ENCODE measurements around the gene CPTP.
A peak's percentile ranks its signal among the peaks of the same experiment; 100 is the strongest.

CPTP gene

GRCh38 chr1:1299686-1300351, 24.8 kb upstream of the CPTP start:
- Histone ChIP-seq H3K27me3 (ENCODE audit: control insufficient read depth in 2 of 2, insufficient read depth in 2 of 2, low read length in 2 of 2) (no peaks in the 10 kb centered on the region), H3K4me1 (ENCODE audit: control insufficient read depth in 2 of 2, insufficient read depth in 2 of 2, low read length in 2 of 2) (peaks cover 3 to 4% of the 10 kb centered on the region in 2 donors), H3K27ac (ENCODE audit: low read depth in 2 of 2, low read length in 2 of 2) (no peak overlapping the region), H3K36me3 (ENCODE audit: control insufficient read depth in 2 of 2, insufficient read depth in 2 of 2, low read length in 2 of 2) (peaks cover 0 to 2% of the 10 kb centered on the region in 2 donors), H3K9ac (ENCODE audit: low read depth in 1 of 2, low read length in 2 of 2) (no peak overlapping the region), H3K4me3 (ENCODE audit: low read length in 2 of 2) (no peak overlapping the region), H3K9me3 (ENCODE audit: control insufficient read depth in 2 of 2, low read length in 2 of 2) (no peaks in the 10 kb centered on the region)

- no peak overlapping the region for H3K9ac ChIP-seq (ENCODE audit: low read depth in 1 of 2, low read length in 2 of 2)
- H3K9me3 ChIP-seq (ENCODE audit: control insufficient read depth in 2 of 2, low read length in 2 of 2), result no peaks in the 10 kb centered on the region
- no peaks in the 10 kb centered on the region for H3K27me3 ChIP-seq (ENCODE audit: control insufficient read depth in 2 of 2, insufficient read depth in 2 of 2, low read length in 2 of 2)
- no peak overlapping the region for H3K27ac ChIP-seq (ENCODE audit: low read depth in 2 of 2, low read length in 2 of 2)
- H3K4me1 ChIP-seq (ENCODE audit: control insufficient read depth in 2 of 2, insufficient read depth in 2 of 2, low read length in 2 of 2), result peaks cover 9% of the 10 kb centered on the region in 2 donors
- H3K4me3 ChIP-seq (ENCODE audit: low read length in 2 of 2), result no peak overlapping the region
- peaks cover 0 to 2% of the 10 kb centered on the region in 2 donors for H3K36me3 ChIP-seq (ENCODE audit: control insufficient read depth in 2 of 2, insufficient read depth in 2 of 2, low read length in 2 of 2)
Observed at GRCh38 chr1:1300352-1300739, 24.3 kb upstream of the CPTP start.

- H3K4me3 ChIP-seq (ENCODE audit: low read length in 2 of 2), result no peak overlapping the region
- H3K4me1 ChIP-seq (ENCODE audit: control insufficient read depth in 2 of 2, insufficient read depth in 2 of 2, low read length in 2 of 2), result peaks cover 24 to 26% of the 10 kb centered on the region in 2 donors
- no peaks in the 10 kb centered on the region for H3K9me3 ChIP-seq (ENCODE audit: control insufficient read depth in 2 of 2, low read length in 2 of 2)
- no peaks in the 10 kb centered on the region for H3K36me3 ChIP-seq (ENCODE audit: control insufficient read depth in 2 of 2, insufficient read depth in 2 of 2, low read length in 2 of 2)
- no peaks in the 10 kb centered on the region for H3K27me3 ChIP-seq (ENCODE audit: control insufficient read depth in 2 of 2, insufficient read depth in 2 of 2, low read length in 2 of 2)
- H3K27ac ChIP-seq (ENCODE audit: low read depth in 2 of 2, low read length in 2 of 2), result no peak overlapping the region
- H3K9ac ChIP-seq (ENCODE audit: low read depth in 1 of 2, low read length in 2 of 2), result no peak overlapping the region
Observed at GRCh38 chr1:1302006-1302430, 22.6 kb upstream of the CPTP start.

DNA sequence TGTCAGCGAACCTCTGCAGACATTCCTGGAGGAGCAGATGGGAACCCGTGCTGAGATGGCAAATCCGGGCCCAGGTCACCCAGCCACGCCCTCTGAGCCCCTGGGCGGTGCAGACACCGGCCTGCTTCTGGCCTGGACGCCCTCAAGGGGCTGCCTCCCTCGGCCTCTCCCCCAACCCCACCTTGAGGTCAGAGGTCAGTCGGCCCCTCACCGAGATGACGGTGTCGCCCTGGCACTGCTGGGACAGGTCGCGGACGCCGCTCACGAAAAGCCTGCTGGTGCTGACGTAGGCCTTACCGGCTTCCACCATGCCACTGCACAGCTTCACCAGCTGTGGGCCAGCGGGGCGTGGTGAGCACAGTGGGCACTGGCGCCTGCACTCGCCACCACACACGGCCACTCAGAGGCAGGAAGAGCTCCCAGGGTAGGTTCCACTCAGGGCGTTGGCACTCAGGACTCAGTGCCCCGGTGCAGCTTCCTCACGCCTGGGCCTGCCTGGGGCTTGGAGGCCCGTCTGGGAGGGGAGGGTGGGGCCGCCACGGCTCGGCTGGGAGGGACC, 21.6 kb upstream of the CPTP start:
- no peak overlapping the region for H3K27ac ChIP-seq (ENCODE audit: low read depth in 2 of 2, low read length in 2 of 2)
- H3K27me3 ChIP-seq (ENCODE audit: control insufficient read depth in 2 of 2, insufficient read depth in 2 of 2, low read length in 2 of 2), result no peaks in the 10 kb centered on the region
- no peak overlapping the region for H3K9ac ChIP-seq (ENCODE audit: low read depth in 1 of 2, low read length in 2 of 2)
- H3K9me3 ChIP-seq (ENCODE audit: control insufficient read depth in 2 of 2, low read length in 2 of 2), result no peaks in the 10 kb centered on the region
- no peak overlapping the region for H3K4me3 ChIP-seq (ENCODE audit: low read length in 2 of 2)
- H3K4me1 ChIP-seq (ENCODE audit: control insufficient read depth in 2 of 2, insufficient read depth in 2 of 2, low read length in 2 of 2), result peaks cover 28 to 29% of the 10 kb centered on the region in 2 donors
- no peaks in the 10 kb centered on the region for H3K36me3 ChIP-seq (ENCODE audit: control insufficient read depth in 2 of 2, insufficient read depth in 2 of 2, low read length in 2 of 2)

DNA sequence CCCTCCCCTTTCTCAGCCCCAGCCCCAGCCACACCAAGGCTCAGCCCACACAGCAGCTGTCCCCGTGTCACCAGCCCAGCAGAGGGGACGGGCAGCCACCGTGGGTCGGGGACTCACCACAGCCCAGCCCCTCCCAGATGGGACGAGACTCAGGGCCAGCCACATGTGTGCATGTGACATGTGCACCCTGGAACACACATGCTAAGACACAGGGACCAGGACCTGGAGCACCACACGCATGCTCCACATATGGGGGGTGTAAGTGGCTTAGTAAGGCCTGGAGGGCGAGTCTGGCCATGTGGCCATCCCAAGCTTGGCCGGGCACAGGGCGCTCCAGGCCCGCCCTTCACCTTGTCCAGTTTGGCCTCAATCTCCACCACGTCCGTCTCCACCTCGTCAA, 20.9 kb upstream of the CPTP start:
- H3K36me3 ChIP-seq (ENCODE audit: control insufficient read depth in 2 of 2, insufficient read depth in 2 of 2, low read length in 2 of 2), result no peaks in the 10 kb centered on the region
- H3K9me3 ChIP-seq (ENCODE audit: control insufficient read depth in 2 of 2, low read length in 2 of 2), result no peaks in the 10 kb centered on the region
- H3K4me1 ChIP-seq (ENCODE audit: control insufficient read depth in 2 of 2, insufficient read depth in 2 of 2, low read length in 2 of 2), result peaks cover 28 to 29% of the 10 kb centered on the region in 2 donors
- H3K27me3 ChIP-seq (ENCODE audit: control insufficient read depth in 2 of 2, insufficient read depth in 2 of 2, low read length in 2 of 2), result no peaks in the 10 kb centered on the region
- no peak overlapping the region for H3K9ac ChIP-seq (ENCODE audit: low read depth in 1 of 2, low read length in 2 of 2)
- H3K4me3 ChIP-seq (ENCODE audit: low read length in 2 of 2), result no peak overlapping the region
- no peak overlapping the region for H3K27ac ChIP-seq (ENCODE audit: low read depth in 2 of 2, low read length in 2 of 2)

DNA sequence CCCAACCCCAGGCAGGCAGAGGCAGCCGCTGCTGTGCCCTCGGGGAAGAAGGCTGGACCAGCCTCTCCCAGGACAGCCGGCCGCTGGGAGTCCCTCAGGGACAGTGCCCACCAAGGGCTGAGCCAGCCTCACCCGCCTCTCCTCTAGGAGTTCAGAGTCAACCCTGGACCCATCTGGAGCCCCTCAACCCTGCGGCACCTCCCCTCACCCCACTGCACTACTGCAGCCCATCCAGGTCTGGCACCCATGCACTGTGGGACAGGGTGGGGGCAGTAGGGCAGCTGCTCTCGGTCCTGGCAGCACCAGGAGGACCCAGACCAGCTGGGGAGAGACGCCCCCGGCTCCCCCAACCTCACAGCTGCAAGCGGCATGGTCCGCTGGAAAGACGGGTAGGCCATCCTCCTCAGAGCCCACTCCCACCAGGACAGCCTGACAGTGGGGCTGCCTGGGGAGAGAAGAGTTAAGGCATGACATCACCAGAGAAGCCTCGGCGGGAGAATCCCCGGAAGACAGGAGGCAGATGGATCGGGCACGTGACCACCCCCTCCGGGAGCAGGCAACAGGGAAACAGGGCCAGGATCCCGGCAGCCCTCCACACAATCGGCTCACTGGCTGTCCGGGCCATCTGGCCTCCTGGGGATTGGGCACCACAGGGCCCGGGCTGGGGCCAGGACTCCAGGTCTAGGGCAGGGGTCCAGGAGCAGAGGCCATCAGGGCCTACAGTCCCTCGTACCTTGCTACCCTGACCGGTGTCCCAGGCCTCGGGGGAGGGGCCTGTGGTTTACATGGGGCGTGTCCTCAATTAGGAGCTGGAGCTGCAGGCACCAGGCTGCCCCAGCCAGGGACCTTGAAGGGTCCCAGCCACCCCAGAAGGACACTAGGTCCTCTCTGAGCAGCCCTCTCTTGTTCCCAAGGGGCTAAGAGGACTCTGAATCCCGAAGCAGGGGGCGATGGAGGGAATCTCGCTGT, 20.0 kb upstream of the CPTP start:
- Histone ChIP-seq H3K27me3 (ENCODE audit: control insufficient read depth in 2 of 2, insufficient read depth in 2 of 2, low read length in 2 of 2) (no peaks in the 10 kb centered on the region), H3K4me1 (ENCODE audit: control insufficient read depth in 2 of 2, insufficient read depth in 2 of 2, low read length in 2 of 2) (peaks cover 32 to 36% of the 10 kb centered on the region in 2 donors), H3K27ac (ENCODE audit: low read depth in 2 of 2, low read length in 2 of 2) (peak overlapping the region; percentile 57 to 82), H3K9me3 (ENCODE audit: control insufficient read depth in 2 of 2, low read length in 2 of 2) (no peaks in the 10 kb centered on the region), H3K4me3 (ENCODE audit: low read length in 2 of 2) (peak overlapping the region; percentile 69 to 70), H3K9ac (ENCODE audit: low read depth in 1 of 2, low read length in 2 of 2) (peak overlapping the region; percentile 65 to 68), H3K36me3 (ENCODE audit: control insufficient read depth in 2 of 2, insufficient read depth in 2 of 2, low read length in 2 of 2) (no peaks in the 10 kb centered on the region)

DNA sequence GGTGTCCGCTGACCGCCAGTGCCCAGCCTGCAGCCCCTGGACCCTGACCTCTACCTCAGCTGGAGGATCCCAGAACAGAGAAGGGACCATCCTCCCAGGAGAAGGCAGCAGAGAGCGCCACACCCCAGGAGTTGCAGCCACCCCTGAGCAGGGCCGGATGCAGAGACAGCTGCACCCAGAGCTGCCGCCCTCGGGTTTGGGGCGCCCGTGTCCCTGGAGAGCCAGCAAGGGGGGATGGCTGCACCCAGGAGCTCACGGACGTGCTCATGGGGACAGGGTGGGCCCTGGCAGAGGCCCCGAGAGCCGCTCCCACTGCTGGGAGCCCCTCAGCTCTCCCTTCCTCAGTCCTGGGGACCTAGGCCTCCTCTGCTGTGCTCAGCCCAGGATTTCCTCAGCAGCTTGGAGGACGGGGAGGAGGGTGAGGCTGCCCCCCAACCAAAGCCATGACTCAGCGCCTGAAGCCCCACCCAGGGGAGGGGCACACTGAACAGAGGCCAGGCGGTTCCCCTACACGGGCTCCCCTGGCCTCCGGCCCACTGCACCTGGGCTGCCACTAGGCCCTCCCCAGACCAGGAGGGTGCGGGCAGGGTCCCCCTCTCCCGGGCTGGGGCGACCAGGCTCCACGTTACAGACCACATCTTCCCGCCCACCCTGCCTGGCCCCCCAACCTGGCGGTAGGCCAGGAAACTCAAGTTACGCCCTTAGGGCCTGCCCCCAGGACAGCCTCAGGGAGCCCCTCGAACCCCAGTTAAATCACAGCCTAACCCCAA, 19.1 kb upstream of the CPTP start:
- H3K36me3 ChIP-seq (ENCODE audit: control insufficient read depth in 2 of 2, insufficient read depth in 2 of 2, low read length in 2 of 2), result peaks cover 2 to 4% of the 10 kb centered on the region in 2 donors
- H3K4me1 ChIP-seq (ENCODE audit: control insufficient read depth in 2 of 2, insufficient read depth in 2 of 2, low read length in 2 of 2), result peaks cover 33 to 39% of the 10 kb centered on the region in 2 donors
- H3K27me3 ChIP-seq (ENCODE audit: control insufficient read depth in 2 of 2, insufficient read depth in 2 of 2, low read length in 2 of 2), result no peaks in the 10 kb centered on the region
- H3K9me3 ChIP-seq (ENCODE audit: control insufficient read depth in 2 of 2, low read length in 2 of 2), result no peaks in the 10 kb centered on the region
- peak overlapping the region; percentile 57 to 82 for H3K27ac ChIP-seq (ENCODE audit: low read depth in 2 of 2, low read length in 2 of 2)
- H3K4me3 ChIP-seq (ENCODE audit: low read length in 2 of 2), result peak overlapping the region; percentile 69 to 70
- peak overlapping the region; percentile 65 to 68 for H3K9ac ChIP-seq (ENCODE audit: low read depth in 1 of 2, low read length in 2 of 2)

GRCh38 chr1:1306070-1306660, 18.4 kb upstream of the CPTP start:
- Histone ChIP-seq H3K4me3 (ENCODE audit: low read length in 2 of 2) (peak overlapping the region; percentile 69 to 70), H3K9ac (ENCODE audit: low read depth in 1 of 2, low read length in 2 of 2) (peak overlapping the region; percentile 34 to 36), H3K36me3 (ENCODE audit: control insufficient read depth in 2 of 2, insufficient read depth in 2 of 2, low read length in 2 of 2) (peaks cover 4 to 7% of the 10 kb centered on the region in 2 donors), H3K27me3 (ENCODE audit: control insufficient read depth in 2 of 2, insufficient read depth in 2 of 2, low read length in 2 of 2) (no peaks in the 10 kb centered on the region), H3K4me1 (ENCODE audit: control insufficient read depth in 2 of 2, insufficient read depth in 2 of 2, low read length in 2 of 2) (peaks cover 33 to 39% of the 10 kb centered on the region in 2 donors), H3K27ac (ENCODE audit: low read depth in 2 of 2, low read length in 2 of 2) (peak overlapping the region; percentile 22 to 82), H3K9me3 (ENCODE audit: control insufficient read depth in 2 of 2, low read length in 2 of 2) (no peaks in the 10 kb centered on the region)

DNA sequence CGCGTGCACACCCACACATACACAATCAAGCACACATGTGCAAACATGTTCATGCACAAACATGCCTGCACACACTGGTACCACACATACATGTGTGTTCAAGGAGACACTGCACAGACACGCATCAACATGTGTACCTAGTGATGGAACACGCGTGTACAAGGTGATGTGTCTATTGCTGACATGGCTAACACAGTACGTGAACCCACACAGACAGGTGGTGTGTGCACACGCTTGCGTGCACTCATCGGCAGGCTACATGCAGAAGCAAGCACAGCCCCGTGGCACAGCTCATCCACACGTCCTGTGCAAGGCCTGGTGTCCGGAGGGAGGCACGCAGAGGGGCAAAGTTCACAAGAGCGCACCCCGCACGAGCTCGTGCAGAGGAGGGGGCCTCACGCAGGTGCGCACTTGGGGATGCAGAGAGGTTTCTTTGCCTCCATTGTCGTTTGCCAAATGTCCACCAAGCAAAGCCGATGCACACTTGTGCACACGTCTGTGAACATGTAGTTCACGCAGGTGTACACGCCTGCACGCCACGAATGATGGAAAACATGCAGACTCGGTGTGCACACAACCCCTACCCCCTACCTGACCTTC, 17.8 kb upstream of the CPTP start:
- Histone ChIP-seq H3K27ac (ENCODE audit: low read depth in 2 of 2, low read length in 2 of 2) (peak overlapping the region; percentile 63 to 69), H3K9me3 (ENCODE audit: control insufficient read depth in 2 of 2, low read length in 2 of 2) (no peaks in the 10 kb centered on the region), H3K36me3 (ENCODE audit: control insufficient read depth in 2 of 2, insufficient read depth in 2 of 2, low read length in 2 of 2) (peaks cover 5 to 13% of the 10 kb centered on the region in 2 donors), H3K9ac (ENCODE audit: low read depth in 1 of 2, low read length in 2 of 2) (peak overlapping the region; percentile 60 to 68), H3K4me3 (ENCODE audit: low read length in 2 of 2) (peak overlapping the region; percentile 69 to 70), H3K4me1 (ENCODE audit: control insufficient read depth in 2 of 2, insufficient read depth in 2 of 2, low read length in 2 of 2) (peaks cover 33 to 39% of the 10 kb centered on the region in 2 donors), H3K27me3 (ENCODE audit: control insufficient read depth in 2 of 2, insufficient read depth in 2 of 2, low read length in 2 of 2) (no peaks in the 10 kb centered on the region)

All from mucosa of rectum (tissue), 2 donors.